ENCODE data around the gene GPD2. TPM values are rescaled to one million over a fixed set of nuclear protein-coding genes. Genes with fewer than 3 reads are reported as not detected.

The GPD2 gene
- total RNA-seq, 2 donors from 2014 or later, result 26.6 to 95.3 TPM

- no peaks in the 10 kb centered on the region for H3K4me1 ChIP-seq (replicated peaks)
- H3K36me3 ChIP-seq, result no peaks in the 10 kb centered on the region
- WGBS, result 89% methylated on average over 2 of the region's 2 CpGs
- peak overlapping the region in 1 of 2 donors; percentile 12 for H3K27ac ChIP-seq
- DNase-seq (ENCODE audit: low spot score), result no peak
- H3K9me3 ChIP-seq, result no peaks in the 10 kb centered on the region
- TF ChIP-seq, protein P1, sequence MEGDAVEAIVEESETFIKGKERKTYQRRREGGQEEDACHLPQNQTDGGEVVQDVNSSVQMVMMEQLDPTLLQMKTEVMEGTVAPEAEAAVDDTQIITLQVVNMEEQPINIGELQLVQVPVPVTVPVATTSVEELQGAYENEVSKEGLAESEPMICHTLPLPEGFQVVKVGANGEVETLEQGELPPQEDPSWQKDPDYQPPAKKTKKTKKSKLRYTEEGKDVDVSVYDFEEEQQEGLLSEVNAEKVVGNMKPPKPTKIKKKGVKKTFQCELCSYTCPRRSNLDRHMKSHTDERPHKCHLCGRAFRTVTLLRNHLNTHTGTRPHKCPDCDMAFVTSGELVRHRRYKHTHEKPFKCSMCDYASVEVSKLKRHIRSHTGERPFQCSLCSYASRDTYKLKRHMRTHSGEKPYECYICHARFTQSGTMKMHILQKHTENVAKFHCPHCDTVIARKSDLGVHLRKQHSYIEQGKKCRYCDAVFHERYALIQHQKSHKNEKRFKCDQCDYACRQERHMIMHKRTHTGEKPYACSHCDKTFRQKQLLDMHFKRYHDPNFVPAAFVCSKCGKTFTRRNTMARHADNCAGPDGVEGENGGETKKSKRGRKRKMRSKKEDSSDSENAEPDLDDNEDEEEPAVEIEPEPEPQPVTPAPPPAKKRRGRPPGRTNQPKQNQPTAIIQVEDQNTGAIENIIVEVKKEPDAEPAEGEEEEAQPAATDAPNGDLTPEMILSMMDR (IDR thresholded peaks at IDR 0.05), result no peak
- no peaks in the 10 kb centered on the region for H3K27me3 ChIP-seq (replicated peaks; ENCODE audit: insufficient read depth)
- no peak overlapping the region for H3K4me3 ChIP-seq
- intact Hi-C loops (cut with DNase I), result no loop called here
Observed at GRCh38 chr2:156455361-156455975, 19.3 kb downstream of the GPD2 start.

DNA sequence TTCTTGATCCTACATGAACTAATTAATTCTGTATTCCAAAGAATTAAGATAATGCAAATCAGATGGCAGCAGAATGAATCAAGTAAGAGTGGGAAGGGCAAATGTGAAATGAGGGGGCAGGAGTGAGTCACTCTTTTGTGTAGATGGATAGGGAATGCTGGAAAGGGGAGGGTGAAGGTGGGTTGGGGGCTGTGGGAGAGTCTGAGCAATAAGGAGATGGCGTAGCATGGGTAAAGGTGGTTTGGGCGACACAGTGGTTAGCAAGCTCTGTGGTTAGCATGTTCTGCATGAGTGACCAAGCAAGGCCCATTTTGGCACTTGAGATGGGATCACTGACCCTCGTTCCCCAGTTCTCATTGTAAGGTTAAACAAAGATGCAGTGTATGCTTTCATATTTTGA is 20.4 kb downstream of the GPD2 start:
- intact Hi-C loops (cut with DNase I), result no loop called here
- no peak for TF ChIP-seq POLR2AphosphoS5 (IDR thresholded peaks at IDR 0.05)
- no peak for TF ChIP-seq POLR2A (IDR thresholded peaks at IDR 0.05)
- TF ChIP-seq, protein P1 (IDR thresholded peaks at IDR 0.05), result no peak
- Histone ChIP-seq H3K27ac (no peak overlapping the region), H3K4me1 (replicated peaks) (no peaks in the 10 kb centered on the region), H3K4me3 (no peak overlapping the region), H3K9me3 (no peaks in the 10 kb centered on the region), H3K36me3 (no peaks in the 10 kb centered on the region), H3K27me3 (replicated peaks; ENCODE audit: insufficient read depth) (no peaks in the 10 kb centered on the region)
- 85% methylated on average over 3 of the region's 3 CpGs for WGBS
- DNase-seq (ENCODE audit: low spot score), result no peak

GRCh38 chr2:156457523-156458517 is 21.6 kb downstream of the GPD2 start:
- Histone ChIP-seq H3K4me1 (replicated peaks) (no peaks in the 10 kb centered on the region), H3K27ac (no peak overlapping the region), H3K9me3 (no peaks in the 10 kb centered on the region), H3K4me3 (no peak overlapping the region), H3K36me3 (no peaks in the 10 kb centered on the region), H3K27me3 (replicated peaks; ENCODE audit: insufficient read depth) (no peaks in the 10 kb centered on the region)
- 78% methylated on average over 8 of the region's 8 CpGs for WGBS
- no peak for DNase-seq (ENCODE audit: low spot score)
- TF ChIP-seq, protein P1 (IDR thresholded peaks at IDR 0.05), result no peak
- TF ChIP-seq POLR2A (IDR thresholded peaks at IDR 0.05) (no peak), POLR2AphosphoS5 (IDR thresholded peaks at IDR 0.05) (no peak)
- intact Hi-C loops (cut with DNase I), result no loop called here

DNA sequence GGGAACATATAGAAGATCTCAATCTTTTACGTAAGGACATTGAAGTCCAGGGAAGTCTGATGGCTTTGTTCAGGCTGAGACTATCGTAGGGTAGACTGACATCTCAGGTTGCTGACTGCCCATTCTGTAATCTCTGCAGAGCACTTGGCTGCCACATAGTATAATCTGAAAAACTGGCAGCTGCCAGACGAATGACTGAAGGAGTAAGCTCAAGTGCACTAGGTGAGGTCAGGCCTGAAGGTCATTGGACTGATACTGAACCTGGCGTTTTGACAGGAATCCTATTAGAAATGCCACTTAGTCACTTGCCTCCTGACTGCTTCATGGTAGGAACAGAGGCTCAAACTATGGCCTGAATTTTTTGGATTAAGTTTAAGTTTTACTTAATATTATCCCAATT is 23.5 kb downstream of the GPD2 start:
- no peaks in the 10 kb centered on the region for H3K36me3 ChIP-seq
- no peak for DNase-seq (ENCODE audit: low spot score)
- H3K4me1 ChIP-seq (replicated peaks), result no peaks in the 10 kb centered on the region
- whole genome bisulfite sequencing, result 85% methylated on average over 4 of the region's 4 CpGs
- TF ChIP-seq, protein P1 (IDR thresholded peaks at IDR 0.05), result no peak
- TF ChIP-seq POLR2AphosphoS5 (IDR thresholded peaks at IDR 0.05) (no peak), POLR2A (IDR thresholded peaks at IDR 0.05) (no peak)
- H3K4me3 ChIP-seq, result no peak overlapping the region
- no peaks in the 10 kb centered on the region for H3K27me3 ChIP-seq (replicated peaks; ENCODE audit: insufficient read depth)
- no peak overlapping the region for H3K27ac ChIP-seq
- no peaks in the 10 kb centered on the region for H3K9me3 ChIP-seq
- intact Hi-C loops (cut with DNase I), result no loop called here

All from prostate gland (tissue), 2 donors.